ENCODE results near the gene UTS2R.
"Not testable (repeated sequence)": the region's sequence is repeated elsewhere in the genome, so short reads cannot be mapped to it uniquely, and the experiment has no call there.

Gene UTS2R

DNA sequence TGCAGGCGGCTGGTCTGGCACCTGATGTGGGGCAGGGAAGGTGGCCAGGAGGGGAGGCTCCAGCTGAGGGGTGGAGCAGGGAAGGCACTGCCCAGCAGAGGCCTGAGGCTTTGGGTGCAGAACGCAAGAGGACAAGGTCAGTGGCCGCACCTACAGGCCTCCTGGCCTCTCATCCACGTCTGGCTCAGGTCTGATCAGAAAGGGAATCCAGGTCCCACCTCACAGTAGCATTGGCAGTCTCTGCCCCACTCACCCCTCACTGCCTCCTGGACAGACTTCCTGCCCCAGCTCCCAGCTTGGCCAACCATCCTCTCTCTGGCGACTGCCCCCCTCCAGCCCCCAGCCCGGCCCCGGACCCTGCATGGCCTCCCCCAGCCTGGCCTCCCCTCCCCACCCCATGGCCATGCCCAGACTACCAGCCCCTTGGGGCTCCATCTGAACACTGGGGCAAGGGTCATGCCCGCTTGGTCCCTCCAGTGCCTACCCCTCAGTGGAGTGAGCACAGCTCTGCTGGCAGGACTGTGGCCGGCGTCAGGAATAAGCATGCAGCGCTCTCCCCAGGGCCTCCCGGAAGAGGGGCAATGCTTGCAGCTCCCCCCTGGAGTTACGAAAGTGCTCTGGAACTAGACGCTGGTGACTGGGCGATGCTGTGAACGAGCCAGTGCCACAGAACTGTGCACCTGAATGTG, 4.6 kb downstream of the UTS2R start:
- no peak overlapping the region for H3K4me3 ChIP-seq (ENCODE audit: low read length in 2 of 2)
- peaks cover 22 to 34% of the 10 kb centered on the region in 2 donors for H3K27me3 ChIP-seq (ENCODE audit: control insufficient read depth in 2 of 2, insufficient read depth in 2 of 2, low read length in 2 of 2)

DNA sequence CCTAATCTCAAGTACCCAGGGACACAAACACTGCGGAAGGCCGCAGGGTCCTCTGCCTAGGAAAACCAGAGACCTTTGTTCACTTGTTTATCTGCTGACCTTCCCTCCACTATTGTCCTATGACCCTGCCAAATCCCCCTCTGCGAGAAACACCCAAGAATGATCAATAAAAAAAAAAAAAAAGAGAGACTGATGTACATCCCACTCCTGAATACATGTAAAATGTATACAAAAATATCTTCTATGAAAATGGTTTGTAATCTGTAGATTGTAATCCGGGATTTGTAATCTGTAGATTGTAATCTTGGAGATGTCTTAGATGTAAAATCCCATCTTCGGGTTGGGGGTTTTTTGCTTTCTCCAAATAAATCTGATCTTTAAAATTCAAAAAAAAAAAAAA, 5.7 kb downstream of the UTS2R start:
- not testable (repeated sequence) for H3K4me1 ChIP-seq (ENCODE audit: control insufficient read depth in 2 of 2, insufficient read depth in 2 of 2, low read length in 2 of 2); H3K9me3 ChIP-seq (ENCODE audit: control insufficient read depth in 2 of 2, low read length in 2 of 2); H3K27ac ChIP-seq (ENCODE audit: low read depth in 2 of 2, low read length in 2 of 2); H3K9ac ChIP-seq (ENCODE audit: low read depth in 1 of 2, low read length in 2 of 2); H3K4me3 ChIP-seq (ENCODE audit: low read length in 2 of 2); H3K36me3 ChIP-seq (ENCODE audit: control insufficient read depth in 2 of 2, insufficient read depth in 2 of 2, low read length in 2 of 2)
- H3K27me3 ChIP-seq (ENCODE audit: control insufficient read depth in 2 of 2, insufficient read depth in 2 of 2, low read length in 2 of 2), result peaks cover 22 to 33% of the 10 kb centered on the region in 2 donors

More for the DNA sequence above, 4.6 kb downstream of the UTS2R start:
- H3K36me3 ChIP-seq (ENCODE audit: control insufficient read depth in 2 of 2, insufficient read depth in 2 of 2, low read length in 2 of 2), result no peaks in the 10 kb centered on the region
- H3K4me1 ChIP-seq (ENCODE audit: control insufficient read depth in 2 of 2, insufficient read depth in 2 of 2, low read length in 2 of 2), result peaks cover 3 to 6% of the 10 kb centered on the region in 2 donors
- no peak overlapping the region for H3K27ac ChIP-seq (ENCODE audit: low read depth in 2 of 2, low read length in 2 of 2)
- no peaks in the 10 kb centered on the region for H3K9me3 ChIP-seq (ENCODE audit: control insufficient read depth in 2 of 2, low read length in 2 of 2)
- no peak overlapping the region for H3K9ac ChIP-seq (ENCODE audit: low read depth in 1 of 2, low read length in 2 of 2)

GRCh38 chr17:82377924-82378740, 6.6 kb downstream of the UTS2R start:
- H3K4me1 ChIP-seq (ENCODE audit: control insufficient read depth in 2 of 2, insufficient read depth in 2 of 2, low read length in 2 of 2), result peaks cover 0 to 5% of the 10 kb centered on the region in 2 donors
- H3K36me3 ChIP-seq (ENCODE audit: control insufficient read depth in 2 of 2, insufficient read depth in 2 of 2, low read length in 2 of 2), result no peaks in the 10 kb centered on the region
- H3K4me3 ChIP-seq (ENCODE audit: low read length in 2 of 2), result no peak overlapping the region
- H3K27me3 ChIP-seq (ENCODE audit: control insufficient read depth in 2 of 2, insufficient read depth in 2 of 2, low read length in 2 of 2), result peaks cover 16 to 26% of the 10 kb centered on the region in 2 donors
- H3K27ac ChIP-seq (ENCODE audit: low read depth in 2 of 2, low read length in 2 of 2), result no peak overlapping the region
- H3K9ac ChIP-seq (ENCODE audit: low read depth in 1 of 2, low read length in 2 of 2), result no peak overlapping the region
- no peaks in the 10 kb centered on the region for H3K9me3 ChIP-seq (ENCODE audit: control insufficient read depth in 2 of 2, low read length in 2 of 2)

- no peak overlapping the region for H3K4me3 ChIP-seq (ENCODE audit: low read length in 2 of 2)
- peaks cover 14 to 21% of the 10 kb centered on the region in 2 donors for H3K27me3 ChIP-seq (ENCODE audit: control insufficient read depth in 2 of 2, insufficient read depth in 2 of 2, low read length in 2 of 2)
- no peaks in the 10 kb centered on the region for H3K36me3 ChIP-seq (ENCODE audit: control insufficient read depth in 2 of 2, insufficient read depth in 2 of 2, low read length in 2 of 2)
- no peak overlapping the region for H3K9ac ChIP-seq (ENCODE audit: low read depth in 1 of 2, low read length in 2 of 2)
- no peak overlapping the region for H3K27ac ChIP-seq (ENCODE audit: low read depth in 2 of 2, low read length in 2 of 2)
- peaks cover 0 to 5% of the 10 kb centered on the region in 2 donors for H3K4me1 ChIP-seq (ENCODE audit: control insufficient read depth in 2 of 2, insufficient read depth in 2 of 2, low read length in 2 of 2)
- H3K9me3 ChIP-seq (ENCODE audit: control insufficient read depth in 2 of 2, low read length in 2 of 2), result no peaks in the 10 kb centered on the region
These were observed 7.1 kb downstream of the UTS2R start for GRCh38 chr17:82378741-82379021.

DNA sequence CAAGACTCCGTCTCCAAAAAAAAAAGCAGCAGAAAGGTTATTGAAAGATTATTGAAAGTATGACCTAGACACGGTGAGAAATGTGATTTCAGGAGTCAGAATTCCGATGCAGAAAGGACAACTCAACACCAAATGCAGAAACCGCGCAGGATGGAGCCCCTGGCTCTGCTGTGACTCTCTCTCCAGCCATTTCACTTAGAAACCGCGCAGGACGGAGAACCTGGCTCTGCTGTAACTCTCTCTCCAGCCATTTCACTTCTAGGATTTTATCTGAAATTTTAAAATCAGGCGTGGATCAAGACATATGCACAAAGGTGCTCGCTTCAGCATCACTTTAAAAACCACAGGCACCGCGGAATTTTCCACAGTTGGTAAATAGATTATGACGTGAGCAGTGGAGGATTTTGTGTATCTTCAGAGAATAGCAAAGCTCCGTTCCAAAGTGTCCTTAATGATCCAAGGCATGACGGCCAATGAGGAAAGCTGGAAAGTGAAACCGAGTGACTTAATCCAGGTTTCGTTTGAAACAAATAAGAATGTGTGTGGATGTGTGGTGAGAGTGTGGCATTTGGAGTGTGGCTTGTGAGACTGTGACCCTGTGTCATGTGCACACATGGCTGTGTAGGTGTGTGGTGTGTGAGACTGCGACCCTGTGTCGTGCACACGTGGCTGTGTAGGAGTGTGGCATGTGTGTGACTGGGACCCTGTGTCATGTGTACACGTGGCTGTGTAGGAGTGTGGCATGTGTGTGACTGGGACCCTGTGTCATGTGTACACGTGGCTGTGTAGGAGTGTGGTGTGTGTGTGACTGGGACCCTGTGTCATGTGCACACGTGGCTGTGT, 9.5 kb downstream of the UTS2R start:
- Histone ChIP-seq H3K4me3 (ENCODE audit: low read length in 2 of 2) (no peak overlapping the region), H3K9ac (ENCODE audit: low read depth in 1 of 2, low read length in 2 of 2) (no peak overlapping the region), H3K36me3 (ENCODE audit: control insufficient read depth in 2 of 2, insufficient read depth in 2 of 2, low read length in 2 of 2) (no peaks in the 10 kb centered on the region), H3K27ac (ENCODE audit: low read depth in 2 of 2, low read length in 2 of 2) (no peak overlapping the region), H3K4me1 (ENCODE audit: control insufficient read depth in 2 of 2, insufficient read depth in 2 of 2, low read length in 2 of 2) (peaks cover 0 to 12% of the 10 kb centered on the region in 2 donors), H3K27me3 (ENCODE audit: control insufficient read depth in 2 of 2, insufficient read depth in 2 of 2, low read length in 2 of 2) (peaks cover 11 to 19% of the 10 kb centered on the region in 2 donors), H3K9me3 (ENCODE audit: control insufficient read depth in 2 of 2, low read length in 2 of 2) (no peaks in the 10 kb centered on the region)

GRCh38 chr17:82381703-82382009, 10.1 kb downstream of the UTS2R start:
- not testable (repeated sequence) for H3K9me3 ChIP-seq (ENCODE audit: control insufficient read depth in 2 of 2, low read length in 2 of 2); H3K27ac ChIP-seq (ENCODE audit: low read depth in 2 of 2, low read length in 2 of 2); H3K36me3 ChIP-seq (ENCODE audit: control insufficient read depth in 2 of 2, insufficient read depth in 2 of 2, low read length in 2 of 2); H3K9ac ChIP-seq (ENCODE audit: low read depth in 1 of 2, low read length in 2 of 2); H3K4me3 ChIP-seq (ENCODE audit: low read length in 2 of 2)
- H3K27me3 ChIP-seq (ENCODE audit: control insufficient read depth in 2 of 2, insufficient read depth in 2 of 2, low read length in 2 of 2), result peaks cover 14 to 24% of the 10 kb centered on the region in 2 donors
- peaks cover 0 to 14% of the 10 kb centered on the region in 2 donors for H3K4me1 ChIP-seq (ENCODE audit: control insufficient read depth in 2 of 2, insufficient read depth in 2 of 2, low read length in 2 of 2)

DNA sequence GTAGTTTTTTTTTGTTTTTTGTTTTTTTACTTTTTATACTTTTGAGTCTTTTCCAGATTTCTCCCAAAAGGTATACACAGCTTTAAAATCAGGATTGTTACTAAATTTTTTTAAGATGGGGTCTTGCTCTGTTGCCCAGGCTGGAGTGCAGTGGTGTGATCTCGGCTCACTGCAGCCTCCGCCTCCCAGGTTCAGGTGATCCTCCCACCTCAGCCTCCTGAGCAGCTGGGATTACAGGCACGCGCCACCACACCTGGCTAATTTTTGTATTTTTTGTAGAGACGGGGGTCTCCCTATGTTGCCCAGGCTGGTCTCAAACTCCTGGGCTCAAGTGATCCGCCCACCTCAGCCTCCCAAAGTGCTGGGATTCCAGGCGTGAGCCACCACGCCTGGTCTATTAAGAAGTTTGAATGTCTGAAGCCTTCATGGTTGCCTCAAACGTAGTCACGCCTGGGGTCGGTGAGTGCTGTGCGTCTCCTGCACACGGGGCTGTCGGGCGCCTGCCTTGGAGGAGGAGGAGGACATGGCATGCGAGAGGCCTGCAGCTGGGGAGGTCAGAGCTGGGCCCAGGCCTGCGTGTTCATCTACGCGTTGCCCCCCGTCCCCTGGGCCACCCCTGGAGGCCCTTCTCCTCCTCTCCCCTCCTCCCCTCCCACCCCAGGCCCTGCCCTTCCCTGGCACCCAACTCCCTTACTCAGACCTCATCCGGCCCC, 10.8 kb downstream of the UTS2R start:
- Histone ChIP-seq H3K4me1 (ENCODE audit: control insufficient read depth in 2 of 2, insufficient read depth in 2 of 2, low read length in 2 of 2) (peaks cover 5 to 19% of the 10 kb centered on the region in 2 donors), H3K27me3 (ENCODE audit: control insufficient read depth in 2 of 2, insufficient read depth in 2 of 2, low read length in 2 of 2) (peaks cover 18 to 32% of the 10 kb centered on the region in 2 donors)
- not testable (repeated sequence) for H3K36me3 ChIP-seq (ENCODE audit: control insufficient read depth in 2 of 2, insufficient read depth in 2 of 2, low read length in 2 of 2)

GRCh38 chr17:82382933-82383255, 11.3 kb downstream of the UTS2R start:
- no peaks in the 10 kb centered on the region for H3K36me3 ChIP-seq (ENCODE audit: control insufficient read depth in 2 of 2, insufficient read depth in 2 of 2, low read length in 2 of 2)
- H3K4me3 ChIP-seq (ENCODE audit: low read length in 2 of 2), result no peak overlapping the region
- H3K27me3 ChIP-seq (ENCODE audit: control insufficient read depth in 2 of 2, insufficient read depth in 2 of 2, low read length in 2 of 2), result peaks cover 22 to 37% of the 10 kb centered on the region in 2 donors
- peaks cover 5 to 19% of the 10 kb centered on the region in 2 donors for H3K4me1 ChIP-seq (ENCODE audit: control insufficient read depth in 2 of 2, insufficient read depth in 2 of 2, low read length in 2 of 2)
- H3K9me3 ChIP-seq (ENCODE audit: control insufficient read depth in 2 of 2, low read length in 2 of 2), result no peaks in the 10 kb centered on the region
- H3K27ac ChIP-seq (ENCODE audit: low read depth in 2 of 2, low read length in 2 of 2), result no peak overlapping the region
- H3K9ac ChIP-seq (ENCODE audit: low read depth in 1 of 2, low read length in 2 of 2), result no peak overlapping the region

More for the DNA sequence above, 10.8 kb downstream of the UTS2R start:
- not testable (repeated sequence) for H3K9me3 ChIP-seq (ENCODE audit: control insufficient read depth in 2 of 2, low read length in 2 of 2); H3K9ac ChIP-seq (ENCODE audit: low read depth in 1 of 2, low read length in 2 of 2); H3K4me3 ChIP-seq (ENCODE audit: low read length in 2 of 2); H3K27ac ChIP-seq (ENCODE audit: low read depth in 2 of 2, low read length in 2 of 2)

GRCh38 chr17:82383411-82383810, 11.8 kb downstream of the UTS2R start:
- Histone ChIP-seq H3K36me3 (ENCODE audit: control insufficient read depth in 2 of 2, insufficient read depth in 2 of 2, low read length in 2 of 2) (no peaks in the 10 kb centered on the region), H3K4me1 (ENCODE audit: control insufficient read depth in 2 of 2, insufficient read depth in 2 of 2, low read length in 2 of 2) (peaks cover 5 to 19% of the 10 kb centered on the region in 2 donors), H3K27ac (ENCODE audit: low read depth in 2 of 2, low read length in 2 of 2) (no peak overlapping the region), H3K9ac (ENCODE audit: low read depth in 1 of 2, low read length in 2 of 2) (no peak overlapping the region), H3K4me3 (ENCODE audit: low read length in 2 of 2) (no peak overlapping the region), H3K27me3 (ENCODE audit: control insufficient read depth in 2 of 2, insufficient read depth in 2 of 2, low read length in 2 of 2) (peaks cover 25 to 42% of the 10 kb centered on the region in 2 donors), H3K9me3 (ENCODE audit: control insufficient read depth in 2 of 2, low read length in 2 of 2) (no peaks in the 10 kb centered on the region)
